Liver (tissue), 9 donors: ENCODE measurements around the gene CCDC82. TPM values are rescaled to one million over a fixed set of nuclear protein-coding genes. Genes with fewer than 3 reads are reported as not detected.

ENCODE experiments used
- DNase-seq: peaks from one replicate; pipeline ENCODE4 v3.0.0-alpha.2; 2017; ENCODE audit warnings: low spot score
- H3K27ac ChIP-seq, 2 donors: one replicate each; pipeline ENCODE4 v1.7.0; 2013; ENCODE audit warnings: inconsistent platforms in 2 of 2, low read length in 2 of 2, control low read depth in 1 of 2, low read depth in 1 of 2, mild to moderate bottlenecking in 1 of 2
- H3K27me3 ChIP-seq, 4 donors: one replicate each; pipeline versions ENCODE4 v1.6.1 to v1.7.0; 2013; ENCODE audit warnings: low read length in 3 of 4, inconsistent platforms in 1 of 4, mild to moderate bottlenecking in 1 of 4, moderate library complexity in 1 of 4; ENCODE audit not compliant: control insufficient read depth in 4 of 4, insufficient read depth in 4 of 4
- H3K36me3 ChIP-seq, 4 donors: one replicate each; pipeline versions ENCODE4 v1.6.1 to v1.7.0; 2013; ENCODE audit warnings: low read length in 3 of 4, mild to moderate bottlenecking in 3 of 4, low read depth in 1 of 4, moderate library complexity in 1 of 4; ENCODE audit not compliant: control insufficient read depth in 4 of 4, insufficient read depth in 3 of 4
- H3K4me1 ChIP-seq, 4 donors: one replicate each; pipeline versions ENCODE4 v1.6.1 to v1.7.0; 2013; ENCODE audit warnings: low read length in 3 of 4, mild to moderate bottlenecking in 3 of 4, moderate library complexity in 1 of 4; ENCODE audit not compliant: control insufficient read depth in 4 of 4, insufficient read depth in 4 of 4
- H3K4me3 ChIP-seq, 3 donors: one replicate each; pipeline versions ENCODE4 v1.6.1 to v1.7.0; 2013; ENCODE audit warnings: low read length in 3 of 3, control low read depth in 1 of 3, low read depth in 1 of 3, mild to moderate bottlenecking in 1 of 3
- H3K9ac ChIP-seq, 2 donors: one replicate each; pipeline ENCODE4 v1.7.0; 2013; ENCODE audit warnings: low read length in 2 of 2, mild to moderate bottlenecking in 2 of 2, moderate library complexity in 2 of 2, control low read depth in 1 of 2, low read depth in 1 of 2
- H3K9me3 ChIP-seq, 4 donors: one replicate each; pipeline versions ENCODE4 v1.6.1 to v1.7.0; 2013; ENCODE audit warnings: low read length in 3 of 4; ENCODE audit not compliant: control insufficient read depth in 4 of 4
- ATF3 ChIP-seq: IDR thresholded peaks from 2 replicates; pipeline ENCODE4 v1.6.1; 2016; ENCODE audit warnings: antibody characterized with exemption
- CTCF ChIP-seq: fragments of 150-350 bp; IDR thresholded peaks from 2 replicates; pipeline ENCODE4 v1.5.1; 2017; ENCODE audit warnings: improper control_type of control experiment, low read depth, low read length; ENCODE audit not compliant: missing input control
- EGR1 ChIP-seq, 2 donors: IDR thresholded peaks; 2 replicates each; pipeline ENCODE4 v1.6.1; 2016 to 2018; ENCODE audit warnings: antibody characterized with exemption in 2 of 2, low read depth in 2 of 2
- FOXA1 ChIP-seq: IDR thresholded peaks from 2 replicates; pipeline ENCODE4 v1.6.1; 2016; ENCODE audit warnings: antibody characterized with exemption
- FOXA2 ChIP-seq: IDR thresholded peaks from 2 replicates; pipeline ENCODE4 v1.6.1; 2016; ENCODE audit warnings: antibody characterized with exemption
- GABPA ChIP-seq, 2 donors: IDR thresholded peaks in 1 of 2; conservative IDR thresholded peaks in 1 of 2; 2 replicates each; pipeline ENCODE4 v1.6.1; 2016; ENCODE audit warnings: antibody characterized with exemption in 2 of 2, mild to moderate bottlenecking in 1 of 2, moderate library complexity in 1 of 2
- HNF4A ChIP-seq, 2 donors: conservative IDR thresholded peaks; 2 replicates each; pipeline ENCODE4 v1.6.1; 2016; ENCODE audit warnings: antibody characterized with exemption in 2 of 2, mild to moderate bottlenecking in 2 of 2
- HNF4G ChIP-seq: IDR thresholded peaks from 2 replicates; pipeline ENCODE4 v1.6.1; 2016; ENCODE audit warnings: antibody characterized with exemption
- JUND ChIP-seq, 2 donors: IDR thresholded peaks; 2 replicates each; pipeline ENCODE4 v1.6.1; 2016; ENCODE audit warnings: antibody characterized with exemption in 2 of 2
- MAX ChIP-seq: IDR thresholded peaks from 2 replicates; pipeline ENCODE4 v1.6.1; 2016; ENCODE audit warnings: antibody characterized with exemption
- NR2F2 ChIP-seq: IDR thresholded peaks from 2 replicates; pipeline ENCODE4 v1.6.1; 2016; ENCODE audit warnings: antibody characterized with exemption
- RAD21 ChIP-seq, 2 donors: IDR thresholded peaks; 2 replicates each; pipeline ENCODE4 v1.6.1; 2016; ENCODE audit warnings: antibody characterized with exemption in 2 of 2, mild to moderate bottlenecking in 2 of 2
- REST ChIP-seq: IDR thresholded peaks from 2 replicates; pipeline ENCODE4 v1.6.1; 2016; ENCODE audit warnings: antibody characterized with exemption, mild to moderate bottlenecking
- RXRA ChIP-seq, 2 donors: IDR thresholded peaks; 2 replicates each; pipeline ENCODE4 v1.6.1; 2017 to 2018; ENCODE audit warnings: antibody characterized with exemption in 2 of 2, mild to moderate bottlenecking in 1 of 2
- SP1 ChIP-seq: IDR thresholded peaks from 2 replicates; pipeline ENCODE4 v1.6.1; 2018; ENCODE audit warnings: antibody characterized with exemption, mild to moderate bottlenecking
- TAF1 ChIP-seq: conservative IDR thresholded peaks from 2 replicates; pipeline ENCODE4 v1.6.1; 2016; ENCODE audit warnings: antibody characterized with exemption, mild to moderate bottlenecking
- YY1 ChIP-seq: IDR thresholded peaks from 2 replicates; pipeline ENCODE4 v1.6.1; 2016; ENCODE audit warnings: antibody characterized with exemption, mild to moderate bottlenecking
- ZBTB33 ChIP-seq: IDR thresholded peaks from 2 replicates; pipeline ENCODE4 v1.6.1; 2016; ENCODE audit warnings: antibody characterized with exemption
- WGBS: extraction: QIAGEN DNeasy Blood & Tissue Kit; methylation state at CpG from one replicate; pipeline ENCODE4 v1.1.7; 2013; 5-methylcytosine and 5-hydroxymethylcytosine counted together
- polyA plus RNA-seq, 2 donors: library from polyadenylated mRNA; stranded (reverse) in 1 of 2; unstranded in 1 of 2; fragments of 200-250 nt in 1 of 2; fragments of >200 nt in 1 of 2; fragmentation: Nextera tagmentation in 1 of 2; extraction: Ambion mirVana in 1 of 2; gene quantifications; one replicate each; pipeline versions ENCODE4 v1.2.1 to v1.2.3, GENCODE V29; 2013 to 2015
- total RNA-seq, 2 donors: library from RNA; depleted of rRNA; stranded (reverse); fragments of >200 nt; gene quantifications; one replicate each; pipeline ENCODE4 v1.2.3, GENCODE V29; 2014
- donor health status: healthy.
- donor health status: healthy.
- donor health status: healthy.
- donor health status: healthy.
- donor health status: healthy.

Gene CCDC82
- total and polyA plus RNA-seq, 4 donors, result 4.5 to 14.5 (median 11.0) TPM

GRCh38 chr11:96367342-96367741 is 22.4 kb downstream of the CCDC82 start (continued):
- no peak for TF ChIP-seq CTCF
- no peak for TF ChIP-seq FOXA1
- no peak for TF ChIP-seq HNF4A (conservative IDR thresholded peaks at IDR 0.05)
- no peak for TF ChIP-seq ATF3
- TF ChIP-seq HNF4G, result no peak
- TF ChIP-seq EGR1 (IDR thresholded peaks at IDR 0.05; ENCODE audit: low read depth in 2 of 2), result no peak
- no peak for TF ChIP-seq RXRA (IDR thresholded peaks at IDR 0.05)
- no peak for TF ChIP-seq TAF1

GRCh38 chr11:96366024-96366423 is 23.7 kb downstream of the CCDC82 start:
- Histone ChIP-seq H3K36me3 (peaks cover 0 to 10% (median 9%) of the 10 kb centered on the region in 4 donors), H3K9me3 (no peaks in the 10 kb centered on the region), H3K27me3 (no peaks in the 10 kb centered on the region), H3K9ac (no peak overlapping the region), H3K27ac (no peak overlapping the region), H3K4me3 (no peak overlapping the region), H3K4me1 (no peaks in the 10 kb centered on the region)
- no peak for DNase-seq
- 90% methylated on average over 1 of the region's 1 CpG for WGBS
- no peak for TF ChIP-seq RAD21 (IDR thresholded peaks at IDR 0.05)

GRCh38 chr11:96365493-96365892 is 24.2 kb downstream of the CCDC82 start:
- Histone ChIP-seq H3K9me3 (no peaks in the 10 kb centered on the region), H3K4me3 (no peak overlapping the region), H3K4me1 (no peaks in the 10 kb centered on the region), H3K9ac (no peak overlapping the region), H3K36me3 (peaks cover 0 to 9% (median 6%) of the 10 kb centered on the region in 4 donors), H3K27ac (no peak overlapping the region), H3K27me3 (no peaks in the 10 kb centered on the region)
- WGBS, result 69% methylated on average over 1 of the region's 1 CpG
- TF ChIP-seq YY1 (no peak), SP1 (no peak), JUND (IDR thresholded peaks at IDR 0.05) (no peak), FOXA1 (no peak), NR2F2 (no peak), ZBTB33 (no peak), RXRA (IDR thresholded peaks at IDR 0.05) (no peak), HNF4A (conservative IDR thresholded peaks at IDR 0.05) (no peak), EGR1 (IDR thresholded peaks at IDR 0.05; ENCODE audit: low read depth in 2 of 2) (no peak), FOXA2 (no peak), GABPA (IDR thresholded peaks at IDR 0.05 in 1 of 2, conservative IDR thresholded peaks at IDR 0.05 in 1 of 2) (no peak), REST (no peak), TAF1 (no peak), CTCF (no peak), ATF3 (no peak), MAX (no peak), HNF4G (no peak)
- DNase-seq, result no peak
